Suprapubic skin (tissue), 4 donors: ENCODE data around the gene CD79A. TPM values are rescaled to one million over a fixed set of nuclear protein-coding genes. Genes with fewer than 3 reads are reported as not detected.

Source experiments
- DNase-seq, 2 donors: peaks; one replicate each; pipeline ENCODE4 v3.0.0-alpha.2; 2019; ENCODE audit warnings: low spot score in 2 of 2
- H3K27ac ChIP-seq: fragments of 200-600 bp; sonication (generic); one replicate; pipeline ENCODE4 v1.5.1; 2019
- H3K27me3 ChIP-seq: fragments of 200-600 bp; sonication (generic); one replicate; pipeline ENCODE4 v1.5.1; 2019
- H3K36me3 ChIP-seq: fragments of 200-600 bp; sonication (generic); one replicate; pipeline ENCODE4 v1.5.1; 2019
- H3K4me1 ChIP-seq: fragments of 200-600 bp; sonication (generic); one replicate; pipeline ENCODE4 v1.5.1; 2019
- H3K4me3 ChIP-seq: fragments of 200-600 bp; sonication (generic); one replicate; pipeline ENCODE4 v1.5.1; 2019; ENCODE audit warnings: mild to moderate bottlenecking
- H3K9me3 ChIP-seq: fragments of 200-600 bp; sonication (generic); one replicate; pipeline ENCODE4 v1.5.1; 2019
- EP300 ChIP-seq: sonication (generic); formaldehyde crosslinking; IDR thresholded peaks from one replicate; pipeline ENCODE4 v1.6.1; 2017; ENCODE audit warnings: antibody characterized with exemption
- POLR2A ChIP-seq, 2 donors: fragments of 450-650 bp; IDR thresholded peaks; one replicate each; pipeline ENCODE4 v1.6.1; 2017; ENCODE audit warnings: antibody characterized with exemption in 2 of 2, mild to moderate bottlenecking in 2 of 2, moderate library complexity in 2 of 2
- POLR2AphosphoS5 ChIP-seq, 3 donors: sonication (generic); formaldehyde crosslinking; IDR thresholded peaks; one replicate each; pipeline ENCODE4 v1.6.1; 2017; ENCODE audit warnings: antibody characterized with exemption in 3 of 3
- WGBS: methylation state at CpG from one replicate; pipeline ENCODE4 v1.1.5; 2018; 5-methylcytosine and 5-hydroxymethylcytosine counted together
- total RNA-seq, 4 donors: library from RNA; depleted of rRNA; stranded (reverse); fragments of >200 nt; gene quantifications; one replicate each; pipeline ENCODE4 v1.1.0, GENCODE V29; 2016
- TF ChIP-seq, protein P1 (sequence below), 2 donors: fragments of 200-600 bp in 1 of 2; fragments of 450-650 bp in 1 of 2; sonication (generic) in 1 of 2; IDR thresholded peaks; one replicate each; pipeline ENCODE4 v1.5.1; 2016 to 2019; ENCODE audit warnings: antibody characterized with exemption in 2 of 2, mild to moderate bottlenecking in 1 of 2, moderate library complexity in 1 of 2

Gene CD79A
- total RNA-seq, 4 donors from 2014 or later = 3.0 TPM; not detected in 3

DNA sequence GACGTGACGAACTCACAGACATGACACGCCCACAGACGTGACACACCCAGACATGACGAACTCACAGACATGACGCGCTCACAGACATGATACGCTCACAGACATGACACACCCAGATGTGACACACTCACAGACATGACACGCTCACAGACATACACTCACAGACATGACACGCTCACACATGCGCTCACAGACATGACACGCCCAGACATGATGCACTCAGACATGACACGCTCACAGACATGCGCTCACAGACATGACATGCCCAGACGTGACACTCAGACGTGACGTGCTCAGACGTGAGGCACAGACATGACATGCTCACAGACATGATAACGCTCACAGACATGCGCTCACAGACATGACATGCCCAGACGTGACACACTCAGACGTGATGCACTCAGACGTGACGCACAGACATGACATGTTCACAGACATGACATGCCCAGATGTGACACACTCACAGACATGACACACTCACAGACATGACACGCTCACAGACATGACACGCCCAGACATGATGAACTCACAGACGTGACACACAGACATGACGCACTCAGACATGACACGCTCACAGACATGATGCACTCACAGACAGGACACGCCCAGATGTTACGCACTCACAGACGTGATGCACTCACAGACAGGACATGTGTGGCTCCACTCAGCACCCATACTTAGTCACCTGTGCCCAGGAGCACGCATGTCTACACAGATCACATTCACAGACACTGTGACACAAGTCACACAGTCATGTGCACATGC, 43.1 kb downstream of the CD79A start:
- Histone ChIP-seq H3K27me3 (peaks cover 93% of the 10 kb centered on the region), H3K9me3 (no peaks in the 10 kb centered on the region), H3K27ac (no peak overlapping the region), H3K36me3 (no peaks in the 10 kb centered on the region), H3K4me3 (no peak overlapping the region), H3K4me1 (peaks cover 3% of the 10 kb centered on the region)
- no peak for DNase-seq
- no peak for TF ChIP-seq POLR2AphosphoS5 (IDR thresholded peaks at IDR 0.05)
- WGBS = 80% methylated on average over 22 of the region's 33 CpGs

DNA sequence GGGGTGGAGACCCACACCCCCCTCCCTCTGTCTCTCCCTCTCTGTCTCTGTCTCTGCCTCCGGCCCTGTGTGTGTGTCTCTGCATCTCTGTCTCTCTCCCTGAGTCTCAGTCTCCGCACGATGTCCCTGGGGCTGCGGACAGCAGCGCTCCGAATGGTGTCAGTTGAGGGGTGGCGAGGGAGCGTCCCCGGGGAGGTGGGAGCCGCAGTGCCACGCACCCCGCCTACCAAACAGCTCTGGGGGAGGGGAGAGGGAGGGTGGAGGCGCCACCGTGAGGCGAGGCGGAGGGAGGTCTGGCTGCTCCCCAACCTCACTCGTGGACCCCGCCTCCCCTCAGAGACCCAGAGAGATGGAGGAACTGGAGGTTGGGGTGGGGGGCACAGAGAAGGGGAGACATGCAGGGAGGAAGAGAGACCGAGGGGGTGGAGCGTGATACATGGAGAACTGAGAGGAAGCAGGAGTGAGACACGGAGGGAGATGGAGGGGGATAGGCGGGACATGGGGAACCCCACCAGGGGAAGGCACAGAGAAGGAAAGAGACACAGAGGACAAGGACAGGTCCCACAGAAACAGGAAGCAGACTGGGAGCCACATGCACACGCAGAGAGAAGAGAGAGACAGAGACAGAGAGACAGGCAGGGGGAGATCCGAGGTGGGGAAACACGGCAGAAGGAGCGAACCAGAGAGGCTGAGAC, 44.0 kb downstream of the CD79A start:
- TF ChIP-seq EP300 (no peak), POLR2A (IDR thresholded peaks at IDR 0.05) (no peak), POLR2AphosphoS5 (IDR thresholded peaks at IDR 0.05) (no peak)
- TF ChIP-seq, protein P1, sequence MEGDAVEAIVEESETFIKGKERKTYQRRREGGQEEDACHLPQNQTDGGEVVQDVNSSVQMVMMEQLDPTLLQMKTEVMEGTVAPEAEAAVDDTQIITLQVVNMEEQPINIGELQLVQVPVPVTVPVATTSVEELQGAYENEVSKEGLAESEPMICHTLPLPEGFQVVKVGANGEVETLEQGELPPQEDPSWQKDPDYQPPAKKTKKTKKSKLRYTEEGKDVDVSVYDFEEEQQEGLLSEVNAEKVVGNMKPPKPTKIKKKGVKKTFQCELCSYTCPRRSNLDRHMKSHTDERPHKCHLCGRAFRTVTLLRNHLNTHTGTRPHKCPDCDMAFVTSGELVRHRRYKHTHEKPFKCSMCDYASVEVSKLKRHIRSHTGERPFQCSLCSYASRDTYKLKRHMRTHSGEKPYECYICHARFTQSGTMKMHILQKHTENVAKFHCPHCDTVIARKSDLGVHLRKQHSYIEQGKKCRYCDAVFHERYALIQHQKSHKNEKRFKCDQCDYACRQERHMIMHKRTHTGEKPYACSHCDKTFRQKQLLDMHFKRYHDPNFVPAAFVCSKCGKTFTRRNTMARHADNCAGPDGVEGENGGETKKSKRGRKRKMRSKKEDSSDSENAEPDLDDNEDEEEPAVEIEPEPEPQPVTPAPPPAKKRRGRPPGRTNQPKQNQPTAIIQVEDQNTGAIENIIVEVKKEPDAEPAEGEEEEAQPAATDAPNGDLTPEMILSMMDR (IDR thresholded peaks at IDR 0.05) = no peak
- no peak for DNase-seq
- 4% methylated on average over 16 of the region's 26 CpGs for WGBS
- Histone ChIP-seq H3K4me3 (no peak overlapping the region), H3K9me3 (no peaks in the 10 kb centered on the region), H3K36me3 (no peaks in the 10 kb centered on the region), H3K4me1 (no peaks in the 10 kb centered on the region), H3K27ac (no peak overlapping the region), H3K27me3 (peaks cover 93% of the 10 kb centered on the region)

DNA sequence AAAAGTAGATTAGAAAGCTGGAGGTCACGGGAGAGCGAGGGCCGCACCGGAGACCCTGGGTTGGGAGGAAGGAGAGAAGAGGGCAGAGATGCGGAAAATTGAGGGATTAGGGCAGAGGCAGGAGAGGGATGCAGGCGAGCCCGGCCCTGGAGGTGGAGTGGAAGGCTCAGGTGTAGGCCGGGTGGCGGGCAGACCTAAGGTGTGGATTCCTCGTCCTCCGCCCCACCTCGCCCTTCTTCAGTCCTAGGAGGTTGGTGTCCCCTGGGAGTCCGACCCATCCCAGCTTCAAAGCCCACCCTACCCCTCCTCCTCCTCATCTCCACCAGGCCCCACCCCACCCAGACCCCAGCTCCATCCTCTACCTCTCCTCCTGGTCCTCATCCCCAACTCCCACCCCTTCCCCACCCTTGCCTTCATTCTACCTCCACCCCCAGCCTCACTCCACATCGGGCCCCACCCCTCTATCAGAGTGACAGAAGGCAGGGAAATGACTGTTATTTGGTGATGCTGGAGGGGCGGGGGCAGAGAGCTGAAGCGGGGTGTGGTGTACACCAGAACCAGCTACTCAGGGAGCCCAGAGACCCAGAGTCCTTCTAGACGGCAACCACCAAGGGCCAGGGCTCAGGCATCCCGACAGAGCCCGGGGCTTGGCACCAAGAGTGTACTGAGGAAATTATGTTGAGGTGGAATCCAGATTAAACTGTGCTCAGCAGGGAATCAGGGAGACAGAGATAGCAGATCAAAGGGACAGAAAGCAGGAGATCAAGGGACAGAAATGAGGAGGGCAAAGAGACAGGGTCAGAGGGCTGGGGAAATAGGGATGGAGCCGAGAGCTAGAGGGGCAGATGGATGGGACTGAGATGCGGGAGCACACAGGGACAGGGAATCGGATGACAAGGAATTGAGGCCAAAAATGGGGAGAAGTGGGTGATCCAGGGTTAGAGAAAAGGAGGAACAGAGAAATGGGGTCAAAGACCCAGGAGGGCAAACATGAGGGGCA, 44.8 kb downstream of the CD79A start:
- H3K27ac ChIP-seq = no peak overlapping the region
- no peak for DNase-seq
- TF ChIP-seq POLR2AphosphoS5 (IDR thresholded peaks at IDR 0.05) (no peak), POLR2A (IDR thresholded peaks at IDR 0.05) (no peak), EP300 (no peak)
- TF ChIP-seq, protein P1 (IDR thresholded peaks at IDR 0.05) = no peak
- H3K36me3 ChIP-seq = no peaks in the 10 kb centered on the region
- no peaks in the 10 kb centered on the region for H3K9me3 ChIP-seq
- H3K4me3 ChIP-seq = no peak overlapping the region
- 13% methylated on average over 22 of the region's 22 CpGs for WGBS
- no peaks in the 10 kb centered on the region for H3K4me1 ChIP-seq
- peaks cover 92% of the 10 kb centered on the region for H3K27me3 ChIP-seq

DNA sequence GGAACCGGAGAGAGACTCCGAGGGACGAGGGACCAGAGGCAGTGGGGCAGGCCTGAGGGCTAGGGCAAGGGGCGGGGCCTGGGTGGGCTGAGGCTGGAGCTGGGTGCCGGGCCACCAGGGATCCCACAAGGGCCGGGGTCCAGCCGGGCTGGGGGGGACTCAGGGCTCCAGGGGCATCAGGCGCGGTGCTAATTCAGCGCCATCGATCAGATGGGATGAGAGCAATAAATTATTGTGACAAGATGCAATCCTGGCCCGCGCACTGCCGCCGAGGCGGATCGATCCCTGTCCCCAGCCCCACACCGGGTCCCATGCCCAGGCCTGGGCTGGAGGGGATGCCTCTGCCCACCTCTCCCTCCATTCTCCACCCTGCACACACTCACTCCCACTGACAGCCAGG, 45.5 kb downstream of the CD79A start:
- TF ChIP-seq EP300 = no peak
- no peak for TF ChIP-seq POLR2A (IDR thresholded peaks at IDR 0.05)
- TF ChIP-seq POLR2AphosphoS5 (IDR thresholded peaks at IDR 0.05) = no peak
- TF ChIP-seq, protein P1 (IDR thresholded peaks at IDR 0.05) = no peak
- DNase-seq = no peak
- no peak overlapping the region for H3K4me3 ChIP-seq
- H3K27ac ChIP-seq = no peak overlapping the region
- H3K9me3 ChIP-seq = no peaks in the 10 kb centered on the region
- 3% methylated on average over 17 of the region's 18 CpGs for WGBS
- no peaks in the 10 kb centered on the region for H3K4me1 ChIP-seq
- peaks cover 92% of the 10 kb centered on the region for H3K27me3 ChIP-seq
- no peaks in the 10 kb centered on the region for H3K36me3 ChIP-seq

DNA sequence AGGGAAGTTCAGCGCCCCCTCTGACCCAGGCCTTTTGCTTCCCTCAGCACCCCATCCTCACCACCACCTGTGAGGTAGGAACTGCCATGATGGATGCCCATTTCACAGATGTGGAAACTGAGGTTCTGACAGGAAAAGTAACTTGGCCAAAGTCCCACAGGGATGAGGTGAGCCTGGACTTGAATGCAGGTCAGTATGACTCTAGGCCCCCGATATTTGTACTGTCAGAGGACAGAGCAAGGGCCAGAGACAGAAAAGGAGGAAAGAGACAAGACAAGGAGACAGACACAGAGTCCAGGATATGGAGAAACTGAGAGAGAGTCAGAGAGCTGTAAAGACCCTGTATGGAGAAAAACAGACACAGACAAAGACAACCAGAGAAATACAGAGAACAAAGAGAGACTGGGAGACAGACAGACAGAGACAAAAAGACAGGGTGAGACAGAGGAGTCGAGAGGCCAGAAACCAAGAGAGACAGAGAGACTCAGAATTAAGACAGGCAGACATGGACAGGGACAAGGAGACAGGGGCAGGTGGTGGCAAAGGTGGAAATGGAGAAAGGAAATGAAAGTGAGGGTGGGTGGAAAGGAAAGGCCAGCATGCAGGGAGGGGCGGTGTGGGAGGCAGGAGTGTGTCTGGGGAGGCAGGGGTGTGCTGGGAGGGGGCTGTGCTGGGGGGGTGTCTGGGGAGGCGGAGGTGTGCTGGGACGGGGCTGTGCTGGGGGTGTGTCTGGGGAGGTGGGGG, 46.1 kb downstream of the CD79A start:
- WGBS = 50% methylated on average over 4 of the region's 6 CpGs
- H3K27ac ChIP-seq = no peak overlapping the region
- H3K4me1 ChIP-seq = peaks cover 6% of the 10 kb centered on the region
- DNase-seq = no peak
- H3K27me3 ChIP-seq = peaks cover 92% of the 10 kb centered on the region
- TF ChIP-seq POLR2A (IDR thresholded peaks at IDR 0.05) = no peak
- TF ChIP-seq EP300 = no peak
- no peak for TF ChIP-seq POLR2AphosphoS5 (IDR thresholded peaks at IDR 0.05)
- TF ChIP-seq, protein P1 (IDR thresholded peaks at IDR 0.05) = no peak
- no peak overlapping the region for H3K4me3 ChIP-seq
- no peaks in the 10 kb centered on the region for H3K36me3 ChIP-seq
- no peaks in the 10 kb centered on the region for H3K9me3 ChIP-seq
